D721Med (cell line): Measurements from ENCODE around the gene ITGAX.
"Not testable (repeated sequence)": the region's sequence is repeated elsewhere in the genome, so short reads cannot be mapped to it uniquely, and the experiment has no call there.

Source experiments
- DNase-seq: peaks from one replicate; pipeline ENCODE4 v3.0.0; 2011; ENCODE audit warnings: low spot score; ENCODE audit not compliant: insufficient read length
- FAIRE-seq: peaks from 2 replicates; lab custom pipeline; 2011; peaks lifted over from hg19 to GRCh38; lab: Jason Lieb, UNC
- CTCF ChIP-seq: IDR thresholded peaks from 2 replicates; pipeline ENCODE4 v1.5.1; 2012; ENCODE audit warnings: mild to moderate bottlenecking, control low read depth; ENCODE audit not compliant: insufficient read depth; ENCODE audit errors: missing control alignments

ITGAX gene

GRCh38 chr16:31411024-31411844 lies 56.3 kb downstream of the ITGAX start:
- DNase-seq = no peak
- no peak for FAIRE-seq
- no peak for TF ChIP-seq CTCF

GRCh38 chr16:31412750-31413149 lies 57.8 kb downstream of the ITGAX start:
- TF ChIP-seq CTCF = no peak
- DNase-seq (no peak), FAIRE-seq (no peak)

GRCh38 chr16:31413381-31413780 lies 58.4 kb downstream of the ITGAX start:
- no peak for TF ChIP-seq CTCF
- DNase-seq (no peak), FAIRE-seq (no peak)

GRCh38 chr16:31413943-31414342 lies 59.0 kb downstream of the ITGAX start:
- DNase-seq (no peak), FAIRE-seq (no peak)
- TF ChIP-seq CTCF = no peak

GRCh38 chr16:31414706-31415105 lies 59.7 kb downstream of the ITGAX start:
- no peak for FAIRE-seq
- DNase-seq = no peak
- TF ChIP-seq CTCF = no peak

GRCh38 chr16:31416371-31416770 lies 61.4 kb downstream of the ITGAX start:
- no peak for TF ChIP-seq CTCF
- no peak for DNase-seq
- no peak for FAIRE-seq

GRCh38 chr16:31417036-31417435 lies 62.1 kb downstream of the ITGAX start:
- FAIRE-seq, DNase-seq: not testable (repeated sequence)
